Small intestine (tissue), 7 donors: ENCODE results near the gene HHIPL1. TPM values are rescaled to one million over a fixed set of nuclear protein-coding genes. Genes with fewer than 3 reads are reported as not detected.

Experiments
- DNase-seq, 2 donors: peaks; one replicate each; pipeline versions ENCODE4 v3.0.0 to v3.0.0-alpha.2; 2013
- FAIRE-seq: peaks from 2 replicates; lab custom pipeline; 2012; peaks lifted over from hg19 to GRCh38; lab: Jason Lieb, UNC
- H3K27ac ChIP-seq, 3 donors: one replicate each; pipeline ENCODE4 v1.5.1; 2013; ENCODE audit warnings: low read length in 2 of 3, mild to moderate bottlenecking in 2 of 3, control low read depth in 1 of 3, inconsistent platforms in 1 of 3, low read depth in 1 of 3, moderate library complexity in 1 of 3
- H3K27me3 ChIP-seq, 3 donors: one replicate each; pipeline ENCODE4 v1.6.1; 2013; ENCODE audit warnings: low read length in 3 of 3, inconsistent platforms in 1 of 3; ENCODE audit not compliant: control insufficient read depth in 3 of 3, insufficient read depth in 3 of 3
- H3K36me3 ChIP-seq, 3 donors: one replicate each; pipeline ENCODE4 v1.6.1; 2013; ENCODE audit warnings: low read length in 3 of 3, inconsistent platforms in 1 of 3, low read depth in 1 of 3, mild to moderate bottlenecking in 1 of 3, moderate library complexity in 1 of 3; ENCODE audit not compliant: control insufficient read depth in 3 of 3, insufficient read depth in 2 of 3
- H3K4me1 ChIP-seq, 3 donors: one replicate each; pipeline ENCODE4 v1.6.1; 2013; ENCODE audit warnings: low read length in 2 of 3, inconsistent platforms in 1 of 3, low read depth in 1 of 3, mild to moderate bottlenecking in 1 of 3, moderate library complexity in 1 of 3; ENCODE audit not compliant: control insufficient read depth in 3 of 3, insufficient read depth in 2 of 3
- H3K4me3 ChIP-seq, 3 donors: one replicate each; pipeline ENCODE4 v1.5.1; 2013; ENCODE audit warnings: low read length in 3 of 3, control low read depth in 1 of 3, inconsistent platforms in 1 of 3, low read depth in 1 of 3, mild to moderate bottlenecking in 1 of 3, moderate library complexity in 1 of 3
- H3K9me3 ChIP-seq, 2 donors: one replicate each; pipeline ENCODE4 v1.6.1; 2013; ENCODE audit warnings: low read depth in 1 of 2, low read length in 1 of 2; ENCODE audit not compliant: control insufficient read depth in 2 of 2, insufficient read depth in 1 of 2
- WGBS, 3 donors: extraction: QIAGEN DNeasy Blood & Tissue Kit; methylation state at CpG; one replicate each; pipeline ENCODE4 v1.1.7; 2013; 5-methylcytosine and 5-hydroxymethylcytosine counted together
- polyA plus RNA-seq, 4 donors: library from polyadenylated mRNA; stranded (reverse) in 3 of 4; unstranded in 1 of 4; fragments of 200-250 nt in 3 of 4; fragments of 120-200 nt in 1 of 4; gene quantifications; one replicate each; pipeline versions ENCODE4 v1.2.1 to v1.2.3, GENCODE V29; 2013
- donor health status: healthy with polysubstance abuse.
- donor health status: control.
- donor health status: control.
- donor health status: Bipolar disorder and iron deficiency.
- donor health status: healthy.

Gene HHIPL1
- polyA plus RNA-seq, 4 donors = under 0.01 to 0.69 (median 0.59) TPM; not detected in 1

GRCh38 chr14:99647411-99647810, 2.5 kb downstream of the HHIPL1 start:
- H3K4me1 ChIP-seq = no peaks in the 10 kb centered on the region
- 70 to 81% (median 80%) methylated on average over 7 of the region's 7 CpGs for WGBS, 3 donors
- H3K4me3 ChIP-seq = no peak overlapping the region
- H3K36me3 ChIP-seq = no peaks in the 10 kb centered on the region
- no peaks in the 10 kb centered on the region for H3K9me3 ChIP-seq
- H3K27ac ChIP-seq = no peak overlapping the region
- FAIRE-seq (no peak), DNase-seq (no peak)
- H3K27me3 ChIP-seq = peaks cover 0 to 35% (median 5%) of the 10 kb centered on the region in 3 donors

GRCh38 chr14:99648027-99648784, 3.3 kb downstream of the HHIPL1 start:
- Histone ChIP-seq H3K9me3 (no peaks in the 10 kb centered on the region), H3K27me3 (peaks cover 0 to 35% (median 5%) of the 10 kb centered on the region in 3 donors), H3K4me1 (no peaks in the 10 kb centered on the region), H3K4me3 (no peak overlapping the region), H3K27ac (no peak overlapping the region), H3K36me3 (no peaks in the 10 kb centered on the region)
- FAIRE-seq = no peak
- no peak for DNase-seq
- 86 to 87% (median 87%) methylated on average over 8 of the region's 8 CpGs for WGBS, 3 donors

GRCh38 chr14:99649219-99649618, 4.3 kb downstream of the HHIPL1 start:
- FAIRE-seq = no peak
- Histone ChIP-seq H3K4me1 (no peaks in the 10 kb centered on the region), H3K27me3 (peaks cover 0 to 25% (median 5%) of the 10 kb centered on the region in 3 donors), H3K36me3 (no peaks in the 10 kb centered on the region), H3K27ac (no peak overlapping the region), H3K4me3 (no peak overlapping the region), H3K9me3 (no peaks in the 10 kb centered on the region)
- DNase-seq = no peak
- 80 to 87% (median 86%) methylated on average over 8 of the region's 8 CpGs for WGBS, 3 donors

GRCh38 chr14:99649643-99650042, 4.7 kb downstream of the HHIPL1 start:
- Histone ChIP-seq H3K4me1 (no peaks in the 10 kb centered on the region), H3K27me3 (peaks cover 0 to 22% (median 5%) of the 10 kb centered on the region in 3 donors), H3K4me3 (no peak overlapping the region), H3K9me3 (no peaks in the 10 kb centered on the region), H3K36me3 (no peaks in the 10 kb centered on the region), H3K27ac (no peak overlapping the region)
- DNase-seq (no peak), FAIRE-seq (no peak)
- WGBS, 3 donors = 47 to 74% (median 61%) methylated on average over 8 of the region's 8 CpGs

GRCh38 chr14:99650189-99650588, 5.3 kb downstream of the HHIPL1 start:
- WGBS, 3 donors = 71 to 77% (median 75%) methylated on average over 9 of the region's 9 CpGs
- Histone ChIP-seq H3K27ac (no peak overlapping the region), H3K4me1 (no peaks in the 10 kb centered on the region), H3K9me3 (no peaks in the 10 kb centered on the region), H3K36me3 (no peaks in the 10 kb centered on the region), H3K4me3 (no peak overlapping the region), H3K27me3 (peaks cover 0 to 18% (median 5%) of the 10 kb centered on the region in 3 donors)
- no peak for FAIRE-seq
- no peak for DNase-seq

- no peaks in the 10 kb centered on the region for H3K36me3 ChIP-seq
- H3K4me1 ChIP-seq = no peaks in the 10 kb centered on the region
- H3K27me3 ChIP-seq = peaks cover 0 to 22% (median 0%) of the 10 kb centered on the region in 3 donors
- DNase-seq (no peak), FAIRE-seq (no peak)
- no peak overlapping the region for H3K4me3 ChIP-seq
- H3K27ac ChIP-seq = no peak overlapping the region
- no peaks in the 10 kb centered on the region for H3K9me3 ChIP-seq
- 90 to 92% (median 91%) methylated on average over 28 to 32 of the region's 32 CpGs for WGBS, 3 donors
Observed at GRCh38 chr14:99651953-99652746, 7.2 kb downstream of the HHIPL1 start.

DNA sequence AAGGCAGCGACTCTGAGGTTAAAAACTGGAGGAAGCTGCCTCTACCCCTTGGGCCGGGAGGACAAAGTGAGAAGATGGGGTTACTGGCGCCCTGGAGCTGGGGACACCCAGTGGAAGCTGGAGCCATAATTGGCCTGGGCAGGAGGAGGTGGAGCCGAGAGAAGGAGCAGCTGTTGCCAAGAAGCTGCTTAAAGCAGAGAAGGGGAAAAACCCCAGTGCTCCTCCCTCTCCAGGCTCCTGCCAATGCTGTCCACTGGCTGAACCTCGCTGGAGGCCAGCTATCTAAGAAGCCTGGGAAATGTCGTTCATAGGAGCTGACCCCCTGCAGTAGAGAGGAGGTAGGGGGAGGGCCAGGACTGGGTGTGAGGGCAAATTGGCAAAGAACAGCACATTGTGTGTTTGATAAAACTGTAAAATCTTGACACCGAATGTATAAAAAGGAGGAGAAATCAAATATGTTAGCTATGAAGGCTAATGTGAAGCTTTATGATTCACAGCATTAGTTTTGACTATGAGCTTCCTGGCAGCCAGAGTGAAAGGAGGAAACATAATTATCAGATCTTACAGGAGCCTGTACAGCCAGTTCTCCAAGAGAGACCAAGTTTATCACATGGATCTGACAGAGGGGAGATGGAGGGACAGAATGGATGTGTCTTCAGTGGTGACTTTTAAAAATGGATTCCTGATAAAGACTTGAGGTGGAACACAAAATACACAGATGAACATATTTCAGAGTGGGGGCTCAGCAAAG, 9.5 kb downstream of the HHIPL1 start:
- Histone ChIP-seq H3K9me3 (no peaks in the 10 kb centered on the region), H3K4me3 (no peak overlapping the region), H3K27ac (no peak overlapping the region), H3K27me3 (peaks cover 6 to 35% (median 8%) of the 10 kb centered on the region in 3 donors), H3K4me1 (no peaks in the 10 kb centered on the region), H3K36me3 (no peaks in the 10 kb centered on the region)
- FAIRE-seq (no peak), DNase-seq (peak; percentile 35 to 42)
- 11 to 35% (median 26%) methylated on average over 7 of the region's 7 CpGs for WGBS, 3 donors

- 72 to 83% (median 76%) methylated on average over 4 of the region's 4 CpGs for WGBS, 3 donors
- H3K4me3 ChIP-seq = no peak overlapping the region
- DNase-seq (no peak), FAIRE-seq (no peak)
- peaks cover 0 to 2% (median 0%) of the 10 kb centered on the region in 3 donors for H3K36me3 ChIP-seq
- H3K27ac ChIP-seq = no peak overlapping the region
- H3K4me1 ChIP-seq = peaks cover 0 to 4% (median 0%) of the 10 kb centered on the region in 3 donors
- no peaks in the 10 kb centered on the region for H3K9me3 ChIP-seq
- peaks cover 6 to 44% (median 14%) of the 10 kb centered on the region in 3 donors for H3K27me3 ChIP-seq
Observed at GRCh38 chr14:99655521-99655920, 10.6 kb downstream of the HHIPL1 start.
